NCI-H748 (cell line): ENCODE measurements around the gene TBC1D7.

Experiments
- DNase-seq: peaks from one replicate; lab custom pipeline; 2025; ENCODE audit not compliant: unreplicated experiment; lab: John Stamatoyannopoulos, UW

TBC1D7 gene

GRCh38 chr6:13328076-13328874 is at the start of gene TBC1D7:
TBC1D7 (minus strand) TSS chr6:13328537; CDS start chr6:13326898, 1,639 bp downstream.
- peak; percentile 95 for DNase-seq

GRCh38 chr6:13377054-13377758 is 48.9 kb upstream of the TBC1D7 start:
- DNase-seq: no peak

- DNase-seq: no peak
Observed at GRCh38 chr6:13375360-13375878, 47.1 kb upstream of the TBC1D7 start.

- DNase-seq: no peak
Observed at GRCh38 chr6:13373919-13374318, 45.6 kb upstream of the TBC1D7 start.

GRCh38 chr6:13373488-13373886 is 45.1 kb upstream of the TBC1D7 start:
- DNase-seq: no peak

- DNase-seq: no peak
Observed at GRCh38 chr6:13372688-13373487, 44.6 kb upstream of the TBC1D7 start.

GRCh38 chr6:13372076-13372475 is 43.7 kb upstream of the TBC1D7 start:
- no peak for DNase-seq

GRCh38 chr6:13371421-13372072 is 43.2 kb upstream of the TBC1D7 start:
- no peak for DNase-seq

- DNase-seq: no peak
Observed at GRCh38 chr6:13370623-13371022, 42.3 kb upstream of the TBC1D7 start.

GRCh38 chr6:13369591-13369990 is 41.3 kb upstream of the TBC1D7 start:
- no peak for DNase-seq

- no peak for DNase-seq
Observed at GRCh38 chr6:13368731-13369115, 40.4 kb upstream of the TBC1D7 start.

- DNase-seq: no peak
Observed at GRCh38 chr6:13368079-13368730, 39.9 kb upstream of the TBC1D7 start.

- DNase-seq: no peak
Observed at GRCh38 chr6:13367396-13367795, 39.1 kb upstream of the TBC1D7 start.

GRCh38 chr6:13365320-13365719 is 37.0 kb upstream of the TBC1D7 start:
- DNase-seq: no peak

- DNase-seq: no peak
Observed at GRCh38 chr6:13364842-13365241, 36.5 kb upstream of the TBC1D7 start.

- DNase-seq: no peak
Observed at GRCh38 chr6:13362412-13362811, 34.1 kb upstream of the TBC1D7 start.

GRCh38 chr6:13360671-13361540 is 32.6 kb upstream of the TBC1D7 start:
- no peak for DNase-seq

- DNase-seq: no peak
Observed at GRCh38 chr6:13359287-13359686, 30.9 kb upstream of the TBC1D7 start.

- DNase-seq: no peak
Observed at GRCh38 chr6:13358511-13358910, 30.2 kb upstream of the TBC1D7 start.
